Hepatic stellate cell (primary cell): Measurements from ENCODE around the gene NEDD4L.
"Not testable (repeated sequence)": the region's sequence is repeated elsewhere in the genome, so short reads cannot be mapped to it uniquely, and the experiment has no call there.

Experiments used
- DNase-seq: peaks from one replicate; pipeline ENCODE4 v3.0.0; 2011; ENCODE audit warnings: low spot score

NEDD4L gene

GRCh38 chr18:58239879-58240278 is 195.9 kb downstream of the NEDD4L start:
- DNase-seq: no peak

GRCh38 chr18:58241026-58241679 is 197.1 kb downstream of the NEDD4L start:
- no peak for DNase-seq

GRCh38 chr18:58241877-58242276 is 197.9 kb downstream of the NEDD4L start:
- peak; percentile 51 for DNase-seq

GRCh38 chr18:58242435-58242834 is 198.4 kb downstream of the NEDD4L start:
- DNase-seq: no peak

GRCh38 chr18:58242968-58243367 is 198.9 kb downstream of the NEDD4L start:
- no peak for DNase-seq

GRCh38 chr18:58243401-58243800 is 199.4 kb downstream of the NEDD4L start:
- DNase-seq: no peak

- peak; percentile 26 for DNase-seq
These were observed 203.4 kb downstream of the NEDD4L start for GRCh38 chr18:58247363-58247834.

- no peak for DNase-seq
These were observed 205.7 kb downstream of the NEDD4L start for GRCh38 chr18:58249712-58250111.

- peak; percentile 14 for DNase-seq
These were observed 207.4 kb downstream of the NEDD4L start for GRCh38 chr18:58251416-58251815.

GRCh38 chr18:58252166-58252565 is 208.1 kb downstream of the NEDD4L start:
- DNase-seq: no peak

GRCh38 chr18:58253318-58253717 is 209.3 kb downstream of the NEDD4L start:
- no peak for DNase-seq

GRCh38 chr18:58253871-58254270 is 209.8 kb downstream of the NEDD4L start:
- no peak for DNase-seq

GRCh38 chr18:58254873-58255511 is 211.0 kb downstream of the NEDD4L start:
- DNase-seq: no peak

- no peak for DNase-seq
These were observed 211.8 kb downstream of the NEDD4L start for GRCh38 chr18:58255701-58256311.

GRCh38 chr18:58256316-58257080 is 212.5 kb downstream of the NEDD4L start:
- DNase-seq: no peak

GRCh38 chr18:58257461-58257860 is 213.4 kb downstream of the NEDD4L start:
- DNase-seq: peak; percentile 17

- no peak for DNase-seq
These were observed 214.8 kb downstream of the NEDD4L start for GRCh38 chr18:58258692-58259342.

- peak; percentile 29 for DNase-seq
These were observed 219.3 kb downstream of the NEDD4L start for GRCh38 chr18:58263055-58263957.

- no peak for DNase-seq
These were observed 220.0 kb downstream of the NEDD4L start for GRCh38 chr18:58264075-58264474.

GRCh38 chr18:58264840-58265239 is 220.8 kb downstream of the NEDD4L start:
- DNase-seq: no peak

GRCh38 chr18:58265489-58265888 is 221.5 kb downstream of the NEDD4L start:
- DNase-seq: not testable (repeated sequence)
